Bone marrow (tissue), 2 donors: ENCODE data around the gene NCKAP5.

Experiments used
- DNase-seq, 2 donors: peaks; one replicate each; lab custom pipeline; 2025; lab: John Stamatoyannopoulos, UW

NCKAP5 gene

DNA sequence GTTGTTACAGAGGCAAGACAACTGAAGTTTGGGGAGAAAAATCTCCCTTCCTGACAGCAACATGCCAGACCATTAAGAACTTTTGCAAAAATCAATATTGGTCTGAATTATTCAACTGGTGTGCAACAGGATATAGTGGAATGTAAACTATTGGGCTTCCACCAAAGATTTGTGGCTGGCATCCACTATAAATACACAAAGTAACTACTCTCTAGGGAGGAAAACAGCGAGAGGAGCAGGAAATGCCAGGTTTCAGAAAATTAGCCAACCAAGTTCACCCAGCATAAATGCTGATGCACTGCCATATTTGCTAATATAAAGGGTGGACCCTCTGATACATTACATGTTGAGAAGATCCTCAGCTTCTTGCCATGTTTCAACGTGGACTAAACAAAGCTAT, 630.6 kb downstream of the NCKAP5 start:
- DNase-seq: no peak

- DNase-seq: no peak
Measured at GRCh38 chr2:132936791-132937190, 631.5 kb downstream of the NCKAP5 start.

DNA sequence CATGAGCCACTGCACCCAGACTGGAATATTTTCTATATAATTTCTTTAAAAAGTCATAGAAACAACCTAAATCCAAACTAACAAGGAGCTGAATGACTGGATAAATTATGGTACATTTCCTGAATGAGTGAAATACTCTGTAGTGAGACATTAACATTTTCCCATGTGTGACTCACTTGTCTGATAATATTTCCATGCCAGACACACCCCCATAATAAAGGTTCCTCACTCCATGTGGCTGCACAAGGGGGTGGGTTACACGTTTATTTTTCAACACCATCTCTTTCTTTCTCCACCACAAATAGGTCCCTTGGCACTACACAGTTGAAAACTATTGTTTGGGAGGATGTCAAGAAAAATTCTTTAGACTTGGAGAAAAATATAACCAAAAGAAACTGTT, 632.0 kb downstream of the NCKAP5 start:
- no peak for DNase-seq

DNA sequence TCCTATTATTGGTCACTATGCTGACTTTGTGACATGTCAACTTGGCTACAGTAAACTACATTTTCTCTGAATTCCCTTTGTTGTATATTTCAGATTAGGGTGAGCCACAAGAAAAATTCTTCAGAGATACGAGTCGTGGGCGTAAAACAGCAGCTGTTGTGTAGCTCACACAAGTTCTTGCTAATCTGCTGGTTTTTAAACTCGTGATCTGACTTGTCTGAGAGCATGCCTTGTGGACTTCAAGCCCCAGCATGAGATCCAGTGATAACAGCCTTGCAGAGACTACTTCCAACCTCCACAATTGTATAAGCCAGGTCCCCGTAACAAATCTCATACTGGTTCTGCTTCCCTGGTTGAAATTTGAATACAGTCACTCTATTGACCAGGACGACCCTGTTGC, 638.5 kb downstream of the NCKAP5 start:
- no peak for DNase-seq

DNA sequence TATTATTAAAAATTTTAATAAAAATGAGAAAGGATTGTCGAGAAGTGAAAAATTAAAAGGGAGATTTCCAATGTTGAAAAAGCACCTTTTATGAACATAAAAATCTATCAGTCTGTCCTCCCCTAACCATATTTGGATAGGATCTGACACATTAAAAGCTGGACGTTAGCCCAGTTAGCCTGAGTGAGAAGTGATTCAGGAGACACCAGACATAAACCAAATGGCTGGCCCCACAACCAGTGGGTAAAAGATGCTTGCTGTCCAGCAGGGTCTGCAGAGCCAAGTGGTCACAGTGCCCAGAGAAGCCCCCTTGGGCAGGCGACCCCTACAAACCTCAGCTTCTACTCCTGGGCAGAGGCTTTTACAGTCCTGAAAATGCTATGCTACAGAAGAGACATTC, 644.5 kb downstream of the NCKAP5 start:
- no peak for DNase-seq

GRCh38 chr2:132915812-132916549, 652.3 kb downstream of the NCKAP5 start:
- DNase-seq: no peak

GRCh38 chr2:132911726-132912724, 656.2 kb downstream of the NCKAP5 start:
- DNase-seq: no peak

DNA sequence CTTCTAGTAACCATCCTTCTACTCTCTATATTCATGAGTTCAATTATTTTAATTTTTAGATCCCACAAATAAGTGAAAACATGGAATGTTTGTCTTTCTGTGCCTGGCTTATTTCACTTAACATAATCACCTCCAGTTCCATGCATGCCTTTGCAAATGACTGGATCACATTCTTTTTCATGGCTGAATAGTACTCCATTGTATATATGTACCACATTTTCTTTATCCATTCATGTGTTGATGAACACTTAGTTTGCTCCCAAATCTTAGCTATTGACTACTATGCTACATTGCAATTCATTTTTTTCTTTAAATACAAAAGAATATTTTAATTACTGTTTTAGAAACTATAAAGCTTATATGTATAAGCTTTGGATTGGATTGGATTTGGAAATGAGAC, 657.8 kb downstream of the NCKAP5 start:
- no peak for DNase-seq

- no peak for DNase-seq
Measured at GRCh38 chr2:132909427-132909826, 658.8 kb downstream of the NCKAP5 start.

DNA sequence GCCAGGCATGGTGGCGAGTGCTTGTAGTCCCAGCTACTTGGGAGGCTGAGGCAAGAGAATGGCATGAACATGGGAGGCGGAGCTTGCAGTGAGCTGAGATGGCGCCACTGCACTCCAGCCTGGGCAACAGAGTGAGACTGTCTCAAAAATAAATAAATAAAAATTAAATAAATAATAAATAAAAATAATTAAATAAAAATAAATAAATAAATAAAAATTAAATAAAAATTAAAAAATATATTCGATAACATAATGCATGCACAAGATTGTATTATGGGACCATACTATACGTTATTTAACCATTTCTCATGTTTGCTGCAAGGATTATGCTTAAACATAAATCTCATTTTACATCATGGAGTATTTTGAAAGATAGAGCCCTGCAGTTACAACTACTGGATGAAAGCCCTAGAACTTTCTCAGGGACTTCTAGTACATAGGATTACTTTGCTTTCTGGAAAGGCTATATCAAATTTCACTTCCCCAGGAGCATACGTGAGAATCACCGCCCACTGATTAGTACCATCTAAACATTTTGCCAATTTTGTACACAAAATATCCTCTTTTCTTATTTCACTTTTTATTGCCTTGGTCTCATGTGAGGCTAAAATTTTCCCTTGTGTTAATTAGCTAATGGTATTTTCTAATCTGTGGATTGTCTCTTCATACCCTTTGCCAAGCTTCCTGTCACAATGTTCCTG, 664.0 kb downstream of the NCKAP5 start:
- DNase-seq: no peak

DNA sequence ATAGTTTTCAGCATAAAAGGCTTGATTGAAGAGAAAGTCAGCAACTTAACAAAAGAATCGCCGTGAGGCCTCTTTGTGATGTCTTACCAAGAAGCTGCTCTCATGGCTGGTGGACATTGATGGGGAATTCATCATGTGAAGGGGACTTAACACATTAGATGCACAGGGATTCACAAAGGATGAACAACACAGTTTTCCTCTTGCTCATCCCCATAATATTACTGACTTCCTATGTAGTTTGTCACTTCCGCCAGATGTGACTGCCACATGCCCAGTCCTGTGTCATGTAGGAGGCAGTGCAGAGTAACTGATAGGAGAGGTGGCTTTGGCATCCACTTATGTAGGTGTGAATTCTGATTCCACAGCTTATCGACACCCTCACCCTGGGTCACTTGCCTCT, 665.6 kb downstream of the NCKAP5 start:
- DNase-seq: no peak

DNA sequence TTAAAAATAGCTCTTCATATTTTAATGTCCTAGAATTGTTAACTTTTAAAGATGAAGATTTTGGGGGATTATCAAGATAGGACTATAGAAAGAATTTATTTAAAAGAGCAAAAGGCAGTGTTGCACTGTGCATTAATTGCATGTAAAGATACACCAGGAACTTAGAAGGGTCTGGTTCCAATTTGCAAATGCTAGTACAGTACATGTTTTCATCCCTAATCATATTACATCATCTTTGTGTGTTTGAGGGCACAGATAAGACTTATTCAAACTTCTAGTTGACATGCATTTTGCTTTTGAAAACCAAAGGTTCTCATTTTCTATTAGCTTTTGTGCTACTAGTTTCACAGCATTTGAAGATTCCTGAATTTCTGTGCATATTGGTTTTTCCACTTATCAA, 666.6 kb downstream of the NCKAP5 start:
- no peak for DNase-seq

DNA sequence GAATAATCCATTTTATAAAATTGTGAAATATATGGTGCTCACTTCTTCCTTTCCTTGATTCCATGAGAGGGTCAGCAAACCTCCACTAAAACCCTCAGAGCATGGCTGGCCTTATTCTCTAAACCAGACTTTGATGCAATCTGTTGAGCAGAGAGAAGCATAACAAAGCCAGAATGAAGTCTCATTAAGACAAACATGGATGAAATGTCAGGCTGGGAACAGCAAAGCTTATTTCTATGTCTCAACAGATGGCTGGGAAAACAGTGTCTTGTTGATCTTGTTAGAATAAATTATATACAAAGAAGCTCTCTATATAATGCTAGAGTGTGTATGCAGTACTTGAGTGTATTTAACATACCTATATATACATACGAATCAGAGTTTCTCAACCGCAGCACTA, 671.2 kb downstream of the NCKAP5 start:
- no peak for DNase-seq

DNA sequence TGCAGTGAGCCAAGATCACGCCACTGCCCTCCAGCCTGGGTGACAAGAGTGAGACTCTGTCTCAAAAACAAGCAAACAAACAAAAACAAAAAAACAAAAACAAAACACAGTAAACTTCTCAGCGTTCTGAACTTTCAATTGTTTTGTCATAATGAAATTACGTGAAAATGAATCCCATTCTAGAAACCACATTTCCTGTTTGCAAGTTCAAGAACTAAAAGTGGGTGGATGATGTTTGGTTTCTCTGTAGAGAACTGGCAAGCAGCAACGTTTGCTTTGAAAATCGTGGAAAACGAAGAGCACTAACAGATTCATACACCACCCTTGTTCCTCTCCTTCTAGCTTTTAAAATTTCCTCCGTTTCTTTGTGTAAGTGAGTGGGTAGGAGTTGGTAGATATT, 672.2 kb downstream of the NCKAP5 start:
- no peak for DNase-seq

DNA sequence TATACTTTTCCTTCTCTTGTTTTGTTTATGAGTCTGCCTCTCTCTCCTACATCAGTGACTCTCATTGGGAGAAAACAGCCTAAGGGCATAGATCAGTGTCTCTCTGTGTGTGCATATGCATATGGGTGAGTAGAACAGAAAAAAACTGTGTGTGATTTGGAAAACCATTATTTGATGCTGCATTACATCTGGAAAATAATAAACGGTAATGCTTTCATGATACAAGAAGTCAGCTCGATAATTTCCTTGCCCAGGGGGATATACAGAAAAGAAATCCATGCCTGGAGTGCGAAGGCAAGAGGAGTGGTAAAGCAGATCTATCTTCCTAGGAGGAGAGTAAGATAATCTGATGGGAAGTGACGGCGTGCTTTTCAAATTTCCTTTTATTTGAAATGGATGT, 676.8 kb downstream of the NCKAP5 start:
- DNase-seq: no peak

- DNase-seq: no peak
Measured at GRCh38 chr2:132886574-132886973, 681.7 kb downstream of the NCKAP5 start.

GRCh38 chr2:132884705-132885104, 683.6 kb downstream of the NCKAP5 start:
- DNase-seq: no peak

GRCh38 chr2:132884292-132884691, 684.0 kb downstream of the NCKAP5 start:
- no peak for DNase-seq

DNA sequence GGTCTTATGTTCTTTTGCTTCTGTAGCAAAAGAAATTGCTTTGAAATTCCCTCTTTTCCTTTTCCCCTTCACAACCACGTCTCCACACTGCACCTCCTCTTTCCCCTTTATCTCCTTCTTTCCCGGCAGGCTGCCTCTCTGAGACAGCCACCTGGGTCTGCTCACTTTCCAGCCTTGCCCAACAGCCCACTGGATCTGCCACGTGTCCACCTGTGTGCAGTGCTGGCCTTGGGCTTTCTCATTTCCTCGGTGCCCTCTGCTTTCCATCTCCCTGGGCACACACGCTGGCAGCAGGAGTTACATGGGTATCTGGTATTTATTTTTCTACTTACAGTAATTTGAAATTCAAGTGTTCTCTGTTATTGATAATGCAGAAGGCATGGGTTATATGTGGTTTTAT, 684.8 kb downstream of the NCKAP5 start:
- no peak for DNase-seq

GRCh38 chr2:132881546-132881945, 686.7 kb downstream of the NCKAP5 start:
- DNase-seq: no peak

DNA sequence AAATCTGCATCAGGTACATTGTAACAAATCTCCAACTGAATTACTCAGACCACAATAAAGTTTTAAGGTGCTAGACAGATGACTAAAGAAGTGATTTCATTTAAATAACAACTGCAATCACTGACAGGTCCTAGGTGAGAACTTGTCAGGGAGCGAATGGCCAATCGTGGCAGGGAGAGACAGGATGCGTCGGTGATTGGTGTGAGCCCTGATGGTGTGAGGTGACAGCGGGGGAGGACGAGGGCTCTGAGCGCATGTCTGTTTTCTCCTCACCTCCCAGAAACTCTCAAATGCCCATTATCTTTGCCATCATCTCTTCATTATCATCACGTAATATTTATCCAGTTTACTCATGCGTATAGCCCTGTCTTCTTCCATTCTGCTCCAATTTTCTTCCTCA, 690.3 kb downstream of the NCKAP5 start:
- DNase-seq: no peak

- DNase-seq: no peak
Measured at GRCh38 chr2:132876745-132877391, 691.4 kb downstream of the NCKAP5 start.
